Measurements from ENCODE around the gene CAMK2D. TPM values are rescaled to one million over a fixed set of nuclear protein-coding genes. Genes with fewer than 3 reads are reported as not detected.
"Not testable (repeated sequence)": the region's sequence is repeated elsewhere in the genome, so short reads cannot be mapped to it uniquely, and the experiment has no call there.

CAMK2D gene
- total RNA-seq, 2 donors from 2014 or later = 132 to 187 TPM

DNA sequence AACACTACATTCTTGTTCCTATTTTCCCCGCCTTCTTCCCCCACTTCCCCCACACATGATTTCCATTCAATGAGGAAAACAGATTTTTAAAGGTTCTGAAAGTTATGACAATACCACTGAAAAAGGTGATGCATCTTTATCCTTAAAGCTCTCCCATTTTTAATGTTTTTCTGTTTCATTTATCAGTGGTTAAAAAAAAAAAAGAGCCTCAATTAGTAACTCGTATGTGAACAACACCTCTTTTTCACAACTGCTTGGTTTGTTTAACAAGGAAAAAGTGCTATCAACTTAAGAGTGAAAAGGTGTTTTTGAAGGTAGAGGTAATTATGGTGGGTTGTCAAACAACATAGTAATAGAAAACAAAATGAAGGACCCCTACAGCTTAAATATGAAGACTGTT is 8.2 kb upstream of the CAMK2D start:
- H3K27me3 ChIP-seq = no peaks in the 10 kb centered on the region

DNA sequence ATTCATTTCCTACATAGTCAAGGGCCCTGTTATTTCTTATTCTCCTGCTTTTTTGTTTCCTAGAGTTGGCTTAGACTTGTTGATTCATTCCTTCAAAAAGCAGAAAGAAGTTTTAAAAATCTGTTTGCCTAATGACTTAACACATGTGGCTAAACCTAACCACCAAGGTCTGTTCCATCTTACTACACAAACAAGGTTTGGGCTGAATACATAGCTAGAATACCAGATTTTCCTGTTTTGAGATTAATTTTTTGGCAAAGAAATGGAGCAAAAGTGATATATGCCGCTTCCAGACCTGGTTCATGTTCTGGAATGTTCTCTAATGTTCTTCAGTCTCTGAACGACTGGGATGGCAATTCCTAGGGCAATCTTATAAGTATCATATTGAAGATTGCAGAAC is 7.4 kb upstream of the CAMK2D start:
- Histone ChIP-seq H3K4me1 (no peaks in the 10 kb centered on the region), H3K27ac (no peak overlapping the region), H3K9me3 (no peaks in the 10 kb centered on the region), H3K36me3 (no peaks in the 10 kb centered on the region), H3K27me3 (no peaks in the 10 kb centered on the region), H3K4me3 (no peak overlapping the region)
- TF ChIP-seq, protein P1, sequence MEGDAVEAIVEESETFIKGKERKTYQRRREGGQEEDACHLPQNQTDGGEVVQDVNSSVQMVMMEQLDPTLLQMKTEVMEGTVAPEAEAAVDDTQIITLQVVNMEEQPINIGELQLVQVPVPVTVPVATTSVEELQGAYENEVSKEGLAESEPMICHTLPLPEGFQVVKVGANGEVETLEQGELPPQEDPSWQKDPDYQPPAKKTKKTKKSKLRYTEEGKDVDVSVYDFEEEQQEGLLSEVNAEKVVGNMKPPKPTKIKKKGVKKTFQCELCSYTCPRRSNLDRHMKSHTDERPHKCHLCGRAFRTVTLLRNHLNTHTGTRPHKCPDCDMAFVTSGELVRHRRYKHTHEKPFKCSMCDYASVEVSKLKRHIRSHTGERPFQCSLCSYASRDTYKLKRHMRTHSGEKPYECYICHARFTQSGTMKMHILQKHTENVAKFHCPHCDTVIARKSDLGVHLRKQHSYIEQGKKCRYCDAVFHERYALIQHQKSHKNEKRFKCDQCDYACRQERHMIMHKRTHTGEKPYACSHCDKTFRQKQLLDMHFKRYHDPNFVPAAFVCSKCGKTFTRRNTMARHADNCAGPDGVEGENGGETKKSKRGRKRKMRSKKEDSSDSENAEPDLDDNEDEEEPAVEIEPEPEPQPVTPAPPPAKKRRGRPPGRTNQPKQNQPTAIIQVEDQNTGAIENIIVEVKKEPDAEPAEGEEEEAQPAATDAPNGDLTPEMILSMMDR (IDR thresholded peaks at IDR 0.05) = no peak
- DNase-seq (ENCODE audit: low spot score) = no peak

More for the DNA sequence above, 8.2 kb upstream of the CAMK2D start:
- H3K4me1 ChIP-seq = no peaks in the 10 kb centered on the region
- no peaks in the 10 kb centered on the region for H3K9me3 ChIP-seq
- H3K36me3 ChIP-seq = no peaks in the 10 kb centered on the region
- H3K27ac ChIP-seq = no peak overlapping the region
- no peak for DNase-seq (ENCODE audit: low spot score)
- TF ChIP-seq, protein P1 (IDR thresholded peaks at IDR 0.05) = no peak
- no peak overlapping the region for H3K4me3 ChIP-seq

DNA sequence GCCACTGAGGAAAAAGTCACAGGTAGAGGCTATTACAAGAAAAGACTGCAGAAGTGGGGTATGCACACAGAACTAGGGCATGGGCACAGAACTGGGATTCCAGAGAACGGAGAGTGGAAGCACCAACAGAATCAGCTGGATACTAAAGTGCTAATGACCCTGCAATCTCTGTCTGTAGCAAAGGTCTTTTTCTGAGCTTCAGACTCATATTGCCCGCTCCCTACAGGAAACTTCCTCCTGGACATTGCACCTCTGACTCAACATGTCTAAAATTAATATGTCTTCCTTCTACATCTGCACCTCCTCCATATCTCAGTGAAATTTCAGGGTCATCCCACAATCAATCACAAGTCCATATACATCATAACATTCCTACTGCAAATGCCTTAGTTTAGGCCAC is 5.3 kb upstream of the CAMK2D start:
- Histone ChIP-seq H3K27ac (no peak overlapping the region), H3K27me3 (no peaks in the 10 kb centered on the region), H3K9me3 (no peaks in the 10 kb centered on the region), H3K4me3 (no peak overlapping the region), H3K4me1 (no peaks in the 10 kb centered on the region), H3K36me3 (no peaks in the 10 kb centered on the region)
- TF ChIP-seq, protein P1 (IDR thresholded peaks at IDR 0.05) = no peak
- no peak for DNase-seq (ENCODE audit: low spot score)

DNA sequence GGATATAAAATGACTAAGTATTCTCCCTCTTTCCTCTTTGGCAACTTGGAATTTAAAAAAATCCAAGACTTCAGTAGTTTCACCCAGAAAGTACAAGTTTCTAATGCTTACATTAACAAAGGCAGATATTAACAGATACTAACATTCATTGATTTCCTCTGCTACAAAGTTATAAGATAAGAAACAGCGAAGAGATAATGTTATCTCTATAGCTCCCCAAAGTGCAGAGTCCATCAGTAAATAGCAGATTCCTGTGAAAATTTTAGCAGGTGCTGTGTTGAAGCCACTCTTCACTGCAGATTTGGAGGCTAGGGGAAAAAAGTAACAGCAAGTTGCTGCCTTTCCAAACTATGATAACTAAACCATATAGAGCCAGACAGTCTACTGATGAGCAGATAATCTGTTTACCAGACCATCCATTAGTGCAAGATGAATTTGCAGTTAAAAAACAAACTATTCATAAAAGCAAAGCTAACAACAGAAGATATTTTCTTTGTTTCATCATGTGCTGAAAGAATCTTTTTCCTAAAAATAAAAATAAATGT is 3.3 kb upstream of the CAMK2D start:
- Histone ChIP-seq H3K9me3 (no peaks in the 10 kb centered on the region), H3K4me1 (no peaks in the 10 kb centered on the region), H3K4me3 (no peak overlapping the region), H3K27me3 (no peaks in the 10 kb centered on the region), H3K27ac (no peak overlapping the region), H3K36me3 (no peaks in the 10 kb centered on the region)
- DNase-seq (ENCODE audit: low spot score) = no peak
- TF ChIP-seq, protein P1 (IDR thresholded peaks at IDR 0.05) = no peak

DNA sequence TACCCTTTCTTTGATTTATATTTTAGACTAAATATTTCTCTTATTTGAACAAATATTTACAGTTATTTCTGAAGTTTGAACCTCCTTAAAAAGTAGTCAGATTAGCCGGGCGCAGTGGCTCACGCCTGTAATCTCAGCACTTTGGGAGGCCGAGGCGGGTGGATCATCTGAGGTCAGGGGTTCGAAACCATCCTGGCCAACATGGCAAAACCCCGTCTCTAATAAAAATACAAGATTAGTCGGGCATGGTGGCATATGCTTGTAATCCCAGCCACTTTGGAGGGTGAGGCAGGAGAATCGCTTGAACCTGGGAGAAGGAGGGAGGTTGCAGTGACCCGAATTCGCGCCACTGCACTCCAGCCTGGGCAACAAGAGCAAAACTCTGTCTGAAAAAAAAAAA is 2.4 kb upstream of the CAMK2D start:
- not testable (repeated sequence) for H3K4me1 ChIP-seq; H3K9me3 ChIP-seq; H3K4me3 ChIP-seq; H3K27ac ChIP-seq; H3K36me3 ChIP-seq; DNase-seq (ENCODE audit: low spot score); H3K27me3 ChIP-seq

DNA sequence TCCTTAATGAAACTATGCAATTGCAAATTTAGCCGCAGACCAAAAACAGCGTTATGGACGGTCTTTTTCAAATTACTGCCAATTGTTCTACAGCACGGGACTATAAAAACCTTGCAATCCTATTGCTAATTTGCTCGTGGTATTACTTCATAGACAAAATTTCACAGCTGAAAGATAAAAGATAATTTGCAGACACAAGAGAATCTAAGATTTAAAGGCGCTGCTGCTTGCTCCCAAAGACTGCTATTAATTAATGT is 1.4 kb upstream of the CAMK2D start:
- H3K36me3 ChIP-seq = no peaks in the 10 kb centered on the region
- peaks cover 0 to 18% of the 10 kb centered on the region in 2 donors for H3K4me1 ChIP-seq
- no peak for DNase-seq (ENCODE audit: low spot score)

More for the DNA sequence above, 1.4 kb upstream of the CAMK2D start:
- Histone ChIP-seq H3K27ac (peak overlapping the region; percentile 99), H3K27me3 (no peaks in the 10 kb centered on the region), H3K4me3 (peak overlapping the region; percentile 88 to 89), H3K9me3 (no peaks in the 10 kb centered on the region)
- TF ChIP-seq, protein P1 (IDR thresholded peaks at IDR 0.05) = no peak
